GM20000 (cell line): Measurements from ENCODE around the gene SUMO3.

Source experiments
- DNase-seq: peaks from one replicate; pipeline ENCODE4 v3.0.0; 2012; ENCODE audit warnings: low spot score
- CTCF ChIP-seq: IDR thresholded peaks from 2 replicates; pipeline ENCODE4 v1.5.1; 2012; ENCODE audit warnings: mild to moderate bottlenecking, control low read depth; ENCODE audit errors: extremely low read depth, missing control alignments

Gene SUMO3

GRCh38 chr21:44800103-44800502 lies 17.8 kb downstream of the SUMO3 start:
- DNase-seq: no peak
- TF ChIP-seq CTCF: no peak

GRCh38 chr21:44799646-44800045 lies 18.2 kb downstream of the SUMO3 start:
- no peak for DNase-seq
- no peak for TF ChIP-seq CTCF

- TF ChIP-seq CTCF: no peak
- no peak for DNase-seq
These were observed 20.1 kb downstream of the SUMO3 start for GRCh38 chr21:44797775-44798174.

GRCh38 chr21:44795342-44795741 lies 22.5 kb downstream of the SUMO3 start:
- TF ChIP-seq CTCF: no peak
- DNase-seq: no peak

- DNase-seq: no peak
- no peak for TF ChIP-seq CTCF
These were observed 24.1 kb downstream of the SUMO3 start for GRCh38 chr21:44793592-44794374.

- DNase-seq: peak; percentile 83
- peak; percentile 46 for TF ChIP-seq CTCF
These were observed 24.9 kb downstream of the SUMO3 start for GRCh38 chr21:44792702-44793591.

GRCh38 chr21:44791993-44792392 lies 25.9 kb downstream of the SUMO3 start:
- no peak for TF ChIP-seq CTCF
- no peak for DNase-seq
